Globus pallidus (tissue), 1 donor: Measurements from ENCODE around the gene EFTUD2.

Experiments
- DNase-seq: peaks from one replicate; pipeline ENCODE4 v3.0.0-alpha.2; 2015; ENCODE audit warnings: low spot score

The EFTUD2 gene

DNA sequence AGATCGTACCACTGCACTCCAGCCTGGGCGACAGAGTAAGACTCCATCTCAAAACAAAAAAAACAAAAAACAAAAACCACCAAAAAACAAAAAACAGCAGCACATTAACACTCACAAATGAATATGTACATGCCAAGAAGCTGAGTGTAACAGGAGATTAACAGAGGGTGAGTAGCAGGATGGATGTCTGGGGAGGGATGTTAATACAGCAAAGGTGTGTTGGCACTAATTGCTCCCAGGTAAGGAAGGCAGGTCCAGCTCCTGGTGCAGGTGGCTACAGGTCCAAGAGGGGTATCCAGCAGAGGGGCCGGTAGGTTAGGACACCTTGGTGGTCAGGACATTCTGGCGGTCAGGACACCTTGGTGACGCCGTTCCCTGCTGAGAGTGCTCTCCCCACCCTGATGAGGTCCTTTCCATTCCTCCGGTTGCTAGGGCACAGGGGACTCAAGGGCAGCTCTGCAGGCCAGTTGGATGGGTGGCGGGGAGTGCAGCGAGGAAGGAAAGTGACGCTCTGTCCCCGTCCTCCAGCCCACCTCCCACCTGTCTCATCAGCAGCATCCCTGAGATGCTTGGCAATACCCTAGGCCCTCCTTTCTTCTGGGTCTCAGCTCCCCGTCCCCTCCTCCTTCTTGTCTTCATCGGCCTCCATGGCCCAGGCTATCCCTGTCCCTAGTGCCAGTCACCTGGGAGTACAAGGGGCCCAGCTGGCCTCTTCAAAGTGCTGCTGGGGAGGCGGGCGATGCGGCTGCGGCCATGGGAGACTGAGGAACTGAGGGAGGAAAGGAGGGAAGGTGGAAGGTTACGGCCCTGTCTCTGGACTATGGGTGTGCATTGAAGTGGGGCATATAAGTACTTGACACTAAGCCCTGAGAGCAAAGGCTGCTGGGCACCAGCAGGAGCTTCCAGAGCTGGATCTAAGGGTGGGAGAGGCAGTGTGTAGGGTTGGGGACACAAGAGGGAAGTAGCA lies 26.8 kb upstream of the EFTUD2 start:
- no peak for DNase-seq

DNA sequence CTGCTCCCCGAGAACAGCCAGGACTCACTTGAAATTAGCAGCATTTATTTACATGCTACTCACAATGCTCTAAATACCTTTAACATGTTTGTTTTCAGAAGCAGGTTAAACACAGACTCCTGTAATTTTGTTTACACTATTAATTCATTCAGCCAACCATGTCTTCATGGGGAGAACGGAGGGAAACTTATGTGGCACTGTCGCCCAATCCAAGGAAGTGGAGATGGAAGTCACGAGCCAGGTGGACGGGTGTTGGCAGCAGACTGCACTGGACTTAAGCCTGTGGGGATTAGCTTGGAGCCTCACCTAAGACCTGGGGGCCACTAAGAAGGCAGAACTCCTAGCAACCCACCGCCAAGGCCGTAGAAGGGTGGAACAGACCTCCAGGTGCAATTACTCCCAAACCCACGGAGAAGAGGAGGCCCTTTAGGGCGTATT lies 24.9 kb upstream of the EFTUD2 start:
- DNase-seq, result no peak

DNA sequence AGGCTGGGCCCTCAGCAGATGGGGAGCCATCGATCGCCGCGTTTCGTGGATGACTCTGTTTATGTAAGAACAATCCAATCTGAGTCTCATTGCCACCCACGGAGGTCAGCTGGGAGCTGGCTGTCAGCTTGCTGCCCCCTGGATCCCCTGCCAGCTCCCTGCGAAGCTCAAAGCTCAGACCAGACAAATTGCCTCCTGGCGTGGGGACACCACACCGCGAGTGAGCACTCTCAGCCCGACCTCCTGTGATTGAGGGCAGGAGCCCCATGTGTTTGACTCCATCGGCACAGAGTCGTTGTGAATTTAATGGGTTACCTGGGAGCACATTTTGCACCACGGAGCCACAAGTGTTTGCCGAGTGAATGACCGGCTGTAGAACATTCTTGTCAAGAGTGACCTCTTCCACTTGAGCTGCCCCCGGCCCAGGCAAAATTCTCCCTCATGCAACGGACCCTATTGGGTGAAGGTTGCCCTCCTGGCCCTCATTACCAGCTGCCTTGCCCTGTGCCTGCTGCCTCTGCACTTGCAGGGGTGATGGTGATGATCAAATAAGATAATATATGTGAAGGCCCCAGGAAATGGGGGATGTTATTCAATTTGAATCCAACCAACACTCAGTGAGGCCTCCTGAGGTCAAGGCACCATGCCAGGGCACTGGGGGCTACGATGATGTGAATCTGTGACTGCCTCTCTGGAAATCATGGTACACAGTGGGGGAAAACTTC lies 23.7 kb upstream of the EFTUD2 start:
- no peak for DNase-seq

DNA sequence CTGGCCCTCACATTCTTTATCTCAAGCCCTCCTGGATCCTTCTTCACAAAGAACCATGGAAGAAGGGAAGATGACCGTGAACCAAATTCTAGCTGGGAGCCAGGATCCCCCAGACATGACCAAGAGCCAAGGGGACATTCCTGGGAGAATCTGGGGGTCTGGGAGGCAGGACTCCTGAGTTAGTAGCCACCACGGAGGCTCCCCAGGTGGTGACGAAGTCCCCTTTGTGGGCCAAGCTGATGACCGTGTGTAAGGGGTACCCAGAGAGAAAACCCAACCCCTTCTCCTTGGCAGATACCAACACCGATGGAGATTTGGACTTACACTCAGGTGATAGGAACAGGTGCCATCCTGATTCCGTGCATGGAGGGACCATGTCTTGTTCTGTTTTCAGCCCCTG lies 22.9 kb upstream of the EFTUD2 start:
- DNase-seq, result no peak

DNA sequence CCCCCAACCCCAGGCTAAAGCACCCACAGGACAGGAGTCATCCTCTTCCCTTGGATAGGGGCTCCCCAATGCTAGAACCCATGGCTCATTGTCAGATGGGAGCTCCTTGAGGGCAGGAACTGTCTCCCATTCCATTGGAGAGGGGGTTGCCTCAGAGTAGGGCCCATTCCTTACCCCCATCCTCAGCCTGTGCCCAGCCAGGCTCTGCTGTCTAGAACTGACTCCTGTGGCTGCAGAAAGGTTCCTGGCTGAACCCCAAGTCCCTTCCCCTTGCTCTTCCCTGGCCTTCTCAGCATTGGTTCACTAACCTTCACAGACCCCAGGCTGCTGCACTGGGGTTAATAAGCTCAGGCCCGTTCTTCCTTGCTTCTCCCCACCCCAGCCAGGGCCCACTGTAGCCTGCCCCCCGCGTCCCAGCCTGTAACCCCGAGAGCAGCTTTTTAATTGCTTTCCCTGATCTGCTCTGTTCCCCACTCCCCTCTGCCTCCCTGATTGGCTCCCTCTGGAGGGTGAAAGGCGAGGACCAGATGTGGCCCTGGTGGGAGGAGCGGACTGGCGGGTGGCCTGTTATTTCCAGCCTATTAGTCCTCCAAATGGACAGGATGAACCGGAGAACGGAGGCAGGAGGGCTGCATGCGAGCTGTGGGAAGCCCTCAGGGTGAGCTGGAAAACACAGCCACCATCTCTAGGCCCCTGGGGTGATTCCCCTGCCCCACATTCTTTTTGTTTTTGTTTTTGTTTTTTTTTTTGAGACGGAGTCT lies 22.1 kb upstream of the EFTUD2 start:
- no peak for DNase-seq

DNA sequence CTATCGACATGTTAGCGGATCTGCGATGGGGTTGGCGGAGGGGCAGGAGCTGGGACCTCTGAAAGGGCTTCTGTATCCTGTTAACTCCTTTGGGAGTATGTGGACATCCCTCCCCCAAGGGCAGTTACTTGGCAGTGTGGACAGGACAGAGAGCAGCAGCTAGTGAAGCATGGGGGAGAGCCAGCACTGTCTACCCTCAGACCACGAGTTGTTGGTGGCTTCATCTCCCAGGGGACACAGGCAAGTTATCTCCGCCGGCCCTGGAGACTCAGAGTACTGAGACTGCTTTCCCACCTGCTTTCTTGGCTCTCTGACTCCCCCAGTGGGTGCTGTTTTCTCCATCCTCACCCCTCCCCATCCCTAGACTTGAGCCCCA lies 21.3 kb upstream of the EFTUD2 start:
- DNase-seq, result no peak

DNA sequence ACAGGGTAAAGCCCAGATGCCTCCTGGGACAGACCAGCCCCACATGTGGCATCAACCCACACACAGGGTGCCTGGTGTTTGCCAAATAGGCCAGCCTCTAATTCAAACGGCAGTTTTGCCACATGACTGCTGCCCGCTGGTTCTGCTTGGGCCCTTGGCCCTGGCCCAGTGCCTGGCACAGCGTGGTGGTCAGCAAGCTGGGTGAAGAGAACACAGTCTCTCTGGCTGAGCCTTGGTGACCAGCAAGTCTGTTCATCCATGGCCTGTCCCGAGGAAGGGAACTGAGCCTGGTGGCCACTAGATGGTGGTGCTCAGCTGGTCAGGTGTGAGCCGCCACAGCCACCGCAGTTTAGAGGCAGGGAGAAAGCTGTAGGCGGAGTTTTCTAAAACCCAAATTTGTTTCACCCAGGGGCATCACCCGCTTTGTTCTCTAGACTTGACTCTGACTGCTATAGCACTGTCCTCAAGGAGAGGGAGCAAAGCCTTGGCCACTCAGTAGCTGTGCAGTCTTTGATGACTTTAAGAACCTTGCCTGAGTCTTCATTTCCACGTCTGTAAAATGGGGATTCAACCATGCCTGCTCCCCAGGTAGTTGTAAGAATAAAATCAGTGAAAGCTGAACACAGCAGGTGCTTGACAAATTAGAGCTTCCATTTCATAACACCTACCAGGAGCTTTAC lies 20.8 kb upstream of the EFTUD2 start:
- peak; percentile 78 for DNase-seq

DNA sequence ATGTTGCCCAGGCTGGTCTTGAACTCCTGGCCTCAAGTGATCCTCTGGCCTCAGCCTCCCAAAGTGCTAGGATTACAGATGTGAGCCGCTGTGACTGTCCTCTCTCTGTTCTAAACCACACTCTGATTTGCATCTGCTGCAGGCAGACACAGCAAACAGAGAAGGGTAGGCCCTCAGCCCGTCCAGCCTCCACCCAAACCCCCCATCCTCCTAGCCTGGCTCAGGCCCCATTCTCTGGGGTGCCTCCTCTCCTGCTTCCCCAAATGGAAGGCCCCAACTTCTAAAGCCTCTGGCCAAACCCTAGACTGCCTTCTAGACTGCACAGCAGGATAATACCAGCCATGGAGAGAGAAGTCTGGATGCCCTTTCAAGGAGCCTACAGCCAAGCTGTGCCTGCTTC lies 20.2 kb upstream of the EFTUD2 start:
- DNase-seq, result no peak

DNA sequence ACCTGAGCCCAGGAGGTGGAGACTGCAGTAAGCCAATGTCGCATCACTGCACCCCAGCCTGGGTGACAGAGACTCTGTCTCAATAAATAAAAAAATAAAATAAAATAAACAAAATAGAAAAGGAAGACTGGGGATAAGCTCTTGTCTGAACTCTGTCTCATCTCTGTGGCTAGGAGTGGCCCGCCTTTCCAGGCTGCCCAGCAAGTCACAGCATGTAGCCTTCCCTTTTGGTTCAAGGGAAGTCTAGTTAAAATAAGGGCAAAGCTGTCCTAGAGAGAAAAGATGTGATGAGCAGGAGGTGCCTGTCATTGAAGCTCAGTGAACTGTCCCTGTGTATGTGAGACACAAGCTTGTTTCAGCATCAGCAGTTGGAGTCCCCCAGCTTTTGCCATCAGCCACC lies 18.8 kb upstream of the EFTUD2 start:
- DNase-seq, result no peak

DNA sequence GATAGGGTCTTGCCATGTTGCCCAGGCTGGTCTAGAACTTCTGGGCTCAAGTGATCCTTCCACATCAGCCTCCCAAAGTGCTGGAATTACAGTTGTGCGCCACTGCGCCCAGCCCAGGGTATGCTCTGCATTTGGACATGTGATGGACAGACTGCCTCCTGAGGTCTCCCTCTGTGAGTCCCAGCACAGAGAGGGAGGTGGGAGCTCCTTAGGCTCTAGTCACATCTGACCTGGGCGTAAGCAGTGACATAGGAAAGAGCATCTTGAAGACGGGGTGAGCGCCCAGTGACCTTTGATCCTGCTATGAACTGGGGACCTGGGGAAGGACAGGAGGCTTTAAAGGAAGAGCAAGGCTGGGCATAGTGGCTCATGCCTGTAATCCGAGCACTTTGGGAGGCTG lies 18.2 kb upstream of the EFTUD2 start:
- no peak for DNase-seq

DNA sequence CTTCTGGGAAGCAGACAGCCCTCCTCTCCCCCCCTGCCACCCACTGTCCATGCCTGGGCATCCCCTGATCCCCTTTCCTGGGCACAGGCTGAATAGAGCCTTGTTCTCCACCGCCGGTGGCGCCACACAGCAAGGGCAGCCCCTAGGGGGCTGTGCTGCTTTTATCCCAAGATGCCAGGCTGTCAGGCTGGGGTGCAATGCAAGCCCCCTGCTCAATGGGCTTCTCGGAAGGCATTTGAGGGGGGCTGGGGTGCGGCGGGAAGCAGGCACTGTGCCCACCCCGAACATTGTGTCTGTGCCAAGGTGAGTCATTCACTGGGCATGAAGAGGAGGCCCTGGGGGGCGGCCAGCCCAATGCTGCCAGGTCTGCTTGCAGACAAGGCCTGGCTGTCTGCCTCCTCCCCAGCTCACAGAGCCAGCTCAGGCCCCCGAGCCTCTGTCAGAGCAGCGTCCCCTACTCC lies 17.6 kb upstream of the EFTUD2 start:
- peak; percentile 82 for DNase-seq

DNA sequence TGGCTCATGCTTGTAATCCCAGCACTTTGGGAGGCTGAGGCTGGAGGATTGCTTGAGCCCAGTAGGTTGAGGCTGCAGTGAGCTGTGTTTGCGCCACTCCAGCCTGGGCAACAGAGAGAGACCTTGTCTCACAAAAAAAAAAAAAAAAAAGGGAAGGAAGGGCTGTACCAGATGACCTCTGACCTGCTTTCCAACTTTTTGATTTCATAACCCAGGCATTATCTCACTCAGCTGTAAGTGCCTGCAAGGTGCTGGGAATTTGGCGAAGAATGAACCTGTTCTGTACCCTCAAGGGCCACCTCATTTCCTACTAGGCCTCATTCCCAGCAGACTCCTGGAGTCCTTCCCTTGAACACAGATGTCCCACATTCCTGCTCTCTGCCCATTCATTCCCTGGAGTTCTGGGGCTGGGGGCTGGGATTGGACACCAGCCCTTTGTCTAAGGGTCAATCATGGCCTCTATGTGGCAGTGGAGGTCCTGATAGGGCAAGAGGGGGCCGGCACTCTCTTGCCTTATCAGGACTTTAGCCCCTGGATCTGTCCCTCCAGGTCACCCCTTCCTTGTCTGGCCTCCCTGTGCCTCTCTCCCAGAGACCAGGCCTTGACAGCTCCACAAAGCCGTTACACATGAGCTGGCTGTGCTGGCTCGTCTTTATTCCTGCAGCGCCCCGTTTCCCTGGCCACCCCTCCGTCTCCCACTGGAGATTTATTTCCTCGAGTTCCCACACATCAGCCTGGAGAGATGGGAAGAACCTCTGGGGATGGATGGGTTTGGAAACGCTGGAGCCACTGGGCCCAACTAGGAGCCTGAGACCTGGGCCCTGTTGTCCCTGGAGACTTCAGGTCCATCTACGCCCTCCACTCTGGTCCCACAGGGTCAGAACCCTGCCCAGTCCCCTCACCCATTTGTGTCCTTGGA lies 16.9 kb upstream of the EFTUD2 start:
- DNase-seq, result no peak

DNA sequence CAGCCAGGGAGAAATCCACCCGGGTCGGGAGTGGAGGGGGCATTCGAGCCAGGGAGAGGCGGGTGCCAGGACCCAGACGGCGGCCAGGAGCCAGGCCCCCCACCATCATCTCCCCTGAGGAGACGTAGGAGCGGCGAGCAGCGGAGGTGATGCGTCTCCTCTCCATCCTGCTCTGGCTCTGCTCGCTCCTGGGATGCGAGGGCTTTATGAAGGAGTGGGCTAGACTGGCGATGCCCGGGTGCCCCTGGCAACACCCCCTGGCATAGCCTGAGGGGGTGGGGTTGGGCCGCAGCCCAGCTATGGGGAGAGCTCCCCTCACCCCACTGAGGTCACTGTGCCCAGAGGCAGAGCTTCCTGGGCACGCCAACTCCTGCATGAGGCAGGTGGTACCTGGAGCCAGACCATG lies 16.1 kb upstream of the EFTUD2 start, which contains the start of gene GFAP:
TSS of gene GFAP (minus strand) at position 180 of the 406 bp plus-strand sequence. CDS start at position 166, 14 bp downstream.
- DNase-seq, result peak; percentile 61

DNA sequence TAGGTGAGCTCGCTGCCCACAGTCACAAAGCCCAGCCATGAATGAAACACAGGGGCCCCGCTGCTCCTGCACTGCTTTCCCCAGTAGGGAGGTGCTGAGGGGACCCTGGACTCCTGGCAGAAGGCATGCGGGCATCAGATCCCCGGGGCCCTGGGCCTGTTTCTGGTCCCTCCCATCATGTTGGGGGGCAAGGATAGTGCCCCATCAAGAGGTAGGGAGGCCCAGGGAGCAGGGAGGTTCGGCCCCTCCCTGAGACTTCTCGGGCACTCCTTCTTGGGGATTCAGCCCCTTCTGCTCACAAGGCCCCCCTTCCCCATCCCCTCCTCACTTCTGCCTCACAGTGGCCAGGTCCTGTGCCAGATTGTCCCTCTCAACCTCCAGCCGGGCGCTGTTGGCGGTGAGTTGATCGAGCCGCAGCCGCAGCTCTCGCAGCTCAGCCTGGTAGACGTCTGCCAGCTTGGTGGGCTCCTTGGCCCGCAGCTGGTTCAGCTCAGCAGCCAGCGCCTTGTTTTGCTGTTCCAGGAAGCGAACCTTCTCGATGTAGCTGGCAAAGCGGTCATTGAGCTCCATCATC lies 15.5 kb upstream of the EFTUD2 start:
- no peak for DNase-seq

DNA sequence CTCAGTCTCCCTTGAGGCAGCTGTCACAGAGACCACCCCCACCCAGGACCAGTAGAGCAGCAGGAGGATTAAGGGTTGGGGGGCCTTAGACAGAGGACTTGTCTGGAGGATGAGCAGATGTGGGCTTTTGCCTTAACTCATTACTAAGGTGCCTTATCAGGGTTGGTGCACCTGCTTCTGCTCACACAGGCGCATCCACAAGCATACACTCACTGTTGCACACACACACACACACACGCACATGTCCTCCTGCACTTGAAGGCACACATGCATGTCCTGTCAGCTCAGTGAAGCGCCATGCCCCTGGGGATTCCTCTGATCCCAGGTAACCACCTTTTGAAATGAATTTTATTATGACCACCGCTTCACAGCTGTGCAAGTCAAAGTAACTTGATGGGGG lies 14.9 kb upstream of the EFTUD2 start:
- DNase-seq, result no peak

DNA sequence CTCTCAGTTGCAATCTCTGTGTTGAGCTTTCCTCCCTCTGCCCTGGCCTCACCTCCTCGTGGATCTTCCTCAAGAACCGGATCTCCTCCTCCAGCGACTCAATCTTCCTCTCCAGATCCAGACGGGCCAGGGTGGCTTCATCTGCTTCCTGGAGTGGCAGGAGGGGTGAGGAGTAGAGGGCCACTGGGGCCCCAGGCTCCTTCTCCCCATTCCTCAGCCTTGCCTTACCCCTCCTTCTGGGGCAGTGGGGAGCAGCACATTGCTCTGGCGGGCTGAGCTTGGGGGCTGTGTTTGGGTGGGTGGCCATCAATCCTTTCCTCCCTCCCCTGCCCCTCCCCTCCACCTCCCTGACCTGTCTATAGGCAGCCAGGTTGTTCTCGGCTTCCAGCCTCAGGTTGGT lies 14.4 kb upstream of the EFTUD2 start:
- DNase-seq, result no peak

DNA sequence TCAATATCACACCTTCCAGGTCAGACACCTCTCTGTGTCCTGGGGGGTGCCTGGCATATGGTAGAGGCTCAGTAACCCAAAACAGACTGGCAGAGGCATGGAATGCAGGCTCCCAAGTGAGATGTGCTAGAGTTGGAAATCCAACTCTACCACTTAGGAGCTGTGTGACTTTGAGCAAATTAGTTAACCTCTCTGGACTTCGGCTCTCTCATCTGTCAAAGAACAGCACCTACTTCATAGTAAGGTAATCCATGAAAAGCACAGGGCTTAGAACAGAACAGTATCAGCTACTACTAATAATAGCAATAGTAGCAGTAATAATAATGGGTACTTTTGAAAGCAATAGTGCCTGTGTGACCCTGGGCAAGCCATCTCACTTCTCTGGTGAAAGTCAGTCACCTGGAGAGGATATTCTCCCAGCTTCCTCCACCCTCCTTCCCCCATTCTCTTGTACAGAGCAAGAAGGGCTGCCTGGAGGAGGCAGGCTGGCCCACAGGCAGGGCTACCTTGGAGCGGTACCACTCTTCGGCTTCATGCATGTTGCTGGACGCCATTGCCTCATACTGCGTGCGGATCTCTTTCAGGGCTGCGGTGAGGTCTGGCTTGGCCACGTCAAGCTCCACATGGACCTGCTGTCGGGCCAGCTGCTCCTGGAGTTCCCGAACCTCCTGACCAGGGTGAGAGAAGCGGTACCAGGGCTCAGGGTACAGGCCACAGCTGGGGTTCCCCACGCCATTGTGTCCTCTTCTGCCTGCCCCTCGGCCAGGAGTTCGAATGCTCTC lies 13.7 kb upstream of the EFTUD2 start:
- peak; percentile 58 for DNase-seq

DNA sequence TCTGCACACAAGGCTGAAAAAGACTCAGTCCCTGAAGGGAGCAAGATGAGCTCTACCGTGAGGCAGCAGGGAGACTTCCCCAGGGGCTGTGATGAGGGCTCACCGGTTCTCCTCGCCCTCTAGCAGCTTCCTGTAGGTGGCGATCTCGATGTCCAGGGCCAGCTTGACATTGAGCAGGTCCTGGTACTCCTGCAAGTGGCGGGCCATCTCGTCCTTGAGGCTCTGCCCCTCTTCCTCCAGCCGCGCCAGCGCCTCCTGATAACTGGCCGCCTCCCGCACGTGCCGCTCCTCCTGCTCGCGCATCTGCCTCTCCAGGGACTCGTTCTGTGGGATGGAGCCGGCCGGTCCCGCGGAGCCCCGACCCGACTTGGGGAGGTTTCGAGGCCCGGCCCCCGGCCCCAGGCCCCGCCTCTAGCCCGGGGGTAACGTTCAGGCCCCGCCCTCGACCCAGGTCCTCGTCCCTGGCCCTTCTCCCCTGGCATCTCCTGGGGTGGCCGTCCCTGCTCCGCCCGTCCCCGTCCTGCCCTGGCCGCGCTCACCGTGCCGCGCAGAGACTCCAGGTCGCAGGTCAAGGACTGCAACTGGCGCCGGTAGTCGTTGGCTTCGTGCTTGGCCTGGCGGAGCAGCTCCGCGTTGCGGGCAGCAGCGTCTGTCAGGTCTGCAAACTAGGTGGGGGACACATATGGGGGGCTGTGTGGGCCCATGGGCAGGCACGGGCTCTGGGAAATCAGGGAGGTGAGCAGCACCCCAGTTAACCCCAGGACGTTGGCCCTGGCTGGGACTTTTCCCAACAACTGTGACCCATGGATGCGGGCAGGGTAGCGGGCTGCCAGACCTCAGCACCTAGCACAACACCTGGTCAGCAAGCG lies 12.1 kb upstream of the EFTUD2 start:
- DNase-seq, result peak; percentile 71
